Adipocyte (in vitro differentiated cells): ENCODE results near the gene CRTAC1.

Source experiments
- DNase-seq: peaks from one replicate; pipeline ENCODE4 v3.0.0-alpha.2; 2015; ENCODE audit warnings: low read depth
- H3K27me3 ChIP-seq: replicated peaks from 2 replicates; pipeline ENCODE4 v1.7.0; 2013; ENCODE audit warnings: mild to moderate bottlenecking, low read length, moderate library complexity; ENCODE audit not compliant: control insufficient read depth, insufficient read depth
- H3K36me3 ChIP-seq: 2 replicates; pipeline ENCODE4 v1.7.0; 2013; ENCODE audit warnings: low read length, mild to moderate bottlenecking, moderate library complexity; ENCODE audit not compliant: control insufficient read depth, insufficient read depth, severe bottlenecking
- H3K4me1 ChIP-seq: 2 replicates; pipeline ENCODE4 v1.7.0; 2013; ENCODE audit warnings: mild to moderate bottlenecking, low read length, moderate library complexity; ENCODE audit not compliant: control insufficient read depth, insufficient read depth
- H3K4me3 ChIP-seq: 2 replicates; pipeline ENCODE4 v1.7.0; 2013; ENCODE audit warnings: mild to moderate bottlenecking, low read length, moderate library complexity
- H3K9ac ChIP-seq: 2 replicates; pipeline ENCODE4 v1.7.0; 2013; ENCODE audit warnings: mild to moderate bottlenecking, low read length, moderate library complexity
- H3K9me3 ChIP-seq: 2 replicates; pipeline ENCODE4 v1.7.0; 2013; ENCODE audit warnings: mild to moderate bottlenecking, low read length, moderate library complexity; ENCODE audit not compliant: control insufficient read depth

The CRTAC1 gene

GRCh38 chr10:98047009-98047741, 16.8 kb upstream of the CRTAC1 start:
- Histone ChIP-seq H3K4me3 (no peak overlapping the region), H3K36me3 (no peaks in the 10 kb centered on the region), H3K27me3 (peaks cover 64% of the 10 kb centered on the region), H3K9ac (no peak overlapping the region), H3K4me1 (no peaks in the 10 kb centered on the region), H3K9me3 (no peaks in the 10 kb centered on the region)
- DNase-seq: no peak

GRCh38 chr10:98045785-98046389, 15.5 kb upstream of the CRTAC1 start:
- no peak overlapping the region for H3K9ac ChIP-seq
- no peaks in the 10 kb centered on the region for H3K36me3 ChIP-seq
- DNase-seq: peak; percentile 86
- no peaks in the 10 kb centered on the region for H3K4me1 ChIP-seq
- H3K4me3 ChIP-seq: no peak overlapping the region
- H3K9me3 ChIP-seq: no peaks in the 10 kb centered on the region
- H3K27me3 ChIP-seq: peaks cover 60% of the 10 kb centered on the region

- no peaks in the 10 kb centered on the region for H3K36me3 ChIP-seq
- no peak overlapping the region for H3K9ac ChIP-seq
- H3K4me1 ChIP-seq: peaks cover 13% of the 10 kb centered on the region
- no peak overlapping the region for H3K4me3 ChIP-seq
- H3K9me3 ChIP-seq: no peaks in the 10 kb centered on the region
- peak; percentile 71 for DNase-seq
- peaks cover 82% of the 10 kb centered on the region for H3K27me3 ChIP-seq
These were observed 11.1 kb upstream of the CRTAC1 start for GRCh38 chr10:98041352-98042043.

- Histone ChIP-seq H3K4me1 (peaks cover 13% of the 10 kb centered on the region), H3K36me3 (no peaks in the 10 kb centered on the region), H3K4me3 (no peak overlapping the region), H3K9ac (no peak overlapping the region), H3K9me3 (no peaks in the 10 kb centered on the region), H3K27me3 (peaks cover 84% of the 10 kb centered on the region)
- no peak for DNase-seq
These were observed 9.4 kb upstream of the CRTAC1 start for GRCh38 chr10:98039690-98040381.

GRCh38 chr10:98038288-98038687, 7.9 kb upstream of the CRTAC1 start:
- peaks cover 84% of the 10 kb centered on the region for H3K27me3 ChIP-seq
- DNase-seq: no peak
- H3K4me1 ChIP-seq: peaks cover 13% of the 10 kb centered on the region
- H3K9me3 ChIP-seq: peaks cover 6% of the 10 kb centered on the region
- H3K4me3 ChIP-seq: no peak overlapping the region
- H3K9ac ChIP-seq: no peak overlapping the region
- no peaks in the 10 kb centered on the region for H3K36me3 ChIP-seq

GRCh38 chr10:98035599-98035998, 5.2 kb upstream of the CRTAC1 start:
- Histone ChIP-seq H3K4me3 (no peak overlapping the region), H3K36me3 (no peaks in the 10 kb centered on the region), H3K4me1 (peaks cover 13% of the 10 kb centered on the region), H3K9me3 (peaks cover 6% of the 10 kb centered on the region), H3K27me3 (peaks cover 85% of the 10 kb centered on the region), H3K9ac (no peak overlapping the region)
- DNase-seq: no peak

- Histone ChIP-seq H3K9me3 (peaks cover 6% of the 10 kb centered on the region), H3K4me3 (no peak overlapping the region), H3K27me3 (peaks cover 72% of the 10 kb centered on the region), H3K4me1 (peaks cover 6% of the 10 kb centered on the region), H3K36me3 (no peaks in the 10 kb centered on the region), H3K9ac (no peak overlapping the region)
- DNase-seq: no peak
These were observed 3.1 kb upstream of the CRTAC1 start for GRCh38 chr10:98033515-98033914.

GRCh38 chr10:98031440-98031839, 1.0 kb upstream of the CRTAC1 start:
- Histone ChIP-seq H3K36me3 (no peaks in the 10 kb centered on the region), H3K27me3 (peaks cover 74% of the 10 kb centered on the region), H3K4me3 (no peak overlapping the region), H3K9me3 (peaks cover 6% of the 10 kb centered on the region), H3K9ac (no peak overlapping the region), H3K4me1 (no peaks in the 10 kb centered on the region)
- DNase-seq: no peak

- DNase-seq: no peak
These were observed 590 bp upstream of the CRTAC1 start for GRCh38 chr10:98030991-98031431.

GRCh38 chr10:98029149-98030092, 1.0 kb downstream of the CRTAC1 start:
- no peak overlapping the region for H3K4me3 ChIP-seq
- H3K36me3 ChIP-seq: no peaks in the 10 kb centered on the region
- peaks cover 71% of the 10 kb centered on the region for H3K27me3 ChIP-seq
- peak; percentile 4 for DNase-seq
- no peak overlapping the region for H3K9ac ChIP-seq
- peaks cover 6% of the 10 kb centered on the region for H3K9me3 ChIP-seq
- H3K4me1 ChIP-seq: no peaks in the 10 kb centered on the region

More at GRCh38 chr10:98030991-98031431, 590 bp upstream of the CRTAC1 start:
- H3K4me3 ChIP-seq: peak overlapping the region; percentile 49
- H3K36me3 ChIP-seq: no peaks in the 10 kb centered on the region
- H3K4me1 ChIP-seq: no peaks in the 10 kb centered on the region
- H3K27me3 ChIP-seq: peaks cover 74% of the 10 kb centered on the region
- H3K9ac ChIP-seq: no peak overlapping the region
- H3K9me3 ChIP-seq: peaks cover 6% of the 10 kb centered on the region
